ENCODE measurements around the gene SDC3.
"Not testable (repeated sequence)": the region's sequence is repeated elsewhere in the genome, so short reads cannot be mapped to it uniquely, and the experiment has no call there.

The SDC3 gene

DNA sequence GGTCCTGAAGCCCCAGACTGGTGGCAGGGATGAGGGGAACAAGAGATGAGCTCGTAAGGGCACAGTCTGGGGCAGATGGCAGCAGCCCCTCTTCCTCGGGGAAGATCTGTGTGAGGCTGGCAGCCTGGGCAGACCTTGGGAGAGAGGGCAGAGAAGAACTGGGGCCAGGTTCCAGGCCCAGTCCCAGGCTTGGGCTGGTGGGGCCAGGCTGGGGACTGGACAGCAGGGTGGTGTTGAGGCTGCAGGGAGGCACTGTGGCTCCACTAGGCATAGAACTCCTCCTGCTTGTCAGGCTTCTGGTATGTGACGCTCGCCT is 35.7 kb downstream of the SDC3 start:
- no peak for DNase-seq

DNA sequence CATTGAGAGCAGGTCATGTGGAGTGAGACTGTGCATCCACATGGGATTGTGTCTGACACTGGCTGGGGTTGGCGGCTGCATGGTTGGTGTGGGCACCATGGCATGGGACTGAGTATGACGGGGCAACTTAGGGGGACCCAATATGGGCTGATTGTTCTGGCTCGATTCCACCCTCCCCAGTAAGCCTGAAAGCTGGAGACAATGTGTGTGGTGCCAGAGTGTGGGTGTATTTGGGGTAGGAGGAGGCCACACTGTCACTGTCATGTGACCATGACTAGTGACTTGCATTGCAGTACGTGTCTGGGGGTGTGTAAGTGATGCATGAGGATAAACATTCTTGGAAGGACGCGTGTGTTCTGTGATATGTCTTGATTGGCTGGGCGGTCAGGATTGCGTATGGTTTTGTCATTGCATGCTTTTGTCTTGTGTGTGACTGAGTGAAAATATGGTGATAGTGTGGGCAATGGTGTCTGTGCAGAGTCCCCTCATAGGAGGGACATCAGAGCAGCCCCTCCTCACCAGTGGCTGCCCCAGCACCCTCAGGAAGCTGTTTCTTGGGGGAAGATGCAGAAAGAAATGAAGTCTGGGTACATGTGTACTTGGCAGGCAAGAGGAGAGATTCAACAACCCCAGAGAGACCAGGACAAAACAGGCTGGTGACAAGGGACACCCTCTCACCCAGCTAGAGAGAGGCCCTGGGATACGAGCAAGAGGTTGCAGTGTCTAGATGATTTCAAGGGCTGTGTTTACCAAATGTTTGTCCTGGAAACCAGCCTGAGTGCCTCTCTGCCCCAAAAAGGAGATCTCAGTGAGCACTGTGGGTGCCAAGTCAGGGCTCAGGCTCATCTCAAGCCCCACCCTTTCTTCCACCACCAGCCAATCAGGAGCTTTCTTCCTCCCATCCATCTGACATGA is 36.3 kb downstream of the SDC3 start:
- DNase-seq: no peak

DNA sequence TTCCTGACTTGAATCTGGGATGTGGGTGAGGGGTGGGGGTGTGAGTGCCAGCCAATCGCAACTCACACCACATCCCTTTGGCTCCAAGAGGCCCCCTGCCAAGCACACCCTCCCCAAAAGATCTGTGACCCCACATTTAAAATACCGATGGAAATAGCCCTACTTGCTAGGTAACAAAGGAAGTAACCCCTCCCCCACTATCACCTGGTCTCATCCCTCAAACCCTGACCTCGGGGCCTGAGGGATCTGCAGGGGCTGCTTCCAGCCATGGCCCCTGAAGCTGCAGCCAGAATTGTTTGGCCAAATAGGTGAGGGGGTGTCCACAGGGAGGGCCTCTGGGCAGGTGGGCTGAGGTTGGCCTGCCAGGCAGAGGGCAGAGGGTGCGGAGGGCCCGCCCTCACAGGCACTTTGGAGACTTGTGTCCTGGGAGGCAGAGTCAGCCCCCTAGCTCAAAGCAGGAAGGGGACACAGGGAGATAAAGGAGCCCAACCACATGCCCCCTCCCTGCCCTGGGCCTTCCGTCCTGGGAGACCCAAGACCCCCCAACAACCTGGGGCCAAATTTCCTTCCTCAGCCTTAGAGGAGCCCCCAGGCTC is 37.2 kb downstream of the SDC3 start:
- no peak for DNase-seq

DNA sequence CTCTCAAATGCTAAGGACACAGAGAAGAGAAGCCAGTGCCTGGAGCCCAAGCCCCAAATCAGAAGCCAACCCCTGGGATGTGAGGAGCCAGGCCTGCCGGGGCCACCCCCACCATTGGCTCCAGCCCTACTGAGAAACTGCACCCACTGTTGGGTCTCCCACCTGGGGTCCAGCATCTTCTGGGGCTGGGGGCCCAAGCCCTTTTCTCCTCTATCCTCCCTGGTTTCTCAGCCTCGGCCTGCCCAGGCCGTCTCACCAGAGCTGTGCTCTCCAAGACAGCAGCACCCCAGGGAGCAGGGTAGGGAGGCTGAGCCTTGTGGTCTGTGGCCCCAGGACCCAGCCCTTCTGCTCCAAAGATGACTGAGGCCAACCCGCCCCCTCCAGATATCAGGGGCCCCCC is 37.9 kb downstream of the SDC3 start:
- DNase-seq: no peak

DNA sequence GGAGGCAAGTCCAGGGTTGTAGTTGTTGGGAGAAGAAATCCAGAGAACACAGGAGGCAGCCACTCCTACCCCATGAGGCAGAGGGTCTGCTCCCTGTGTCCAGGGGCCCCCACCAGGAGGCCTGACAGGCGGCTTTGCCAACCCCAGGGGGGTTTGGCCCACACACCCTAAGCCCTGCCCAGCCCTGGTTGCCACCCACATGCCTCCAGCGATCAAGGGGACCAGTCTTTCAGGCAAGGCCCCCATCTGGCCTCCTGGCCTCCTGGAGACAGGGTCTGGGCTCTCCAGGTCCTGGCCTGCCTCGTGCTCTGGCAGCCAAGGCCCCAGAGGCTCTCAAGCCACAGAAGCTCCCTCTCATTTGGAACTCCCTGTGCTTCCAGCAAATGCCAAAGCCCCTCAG is 38.5 kb downstream of the SDC3 start:
- DNase-seq: no peak

DNA sequence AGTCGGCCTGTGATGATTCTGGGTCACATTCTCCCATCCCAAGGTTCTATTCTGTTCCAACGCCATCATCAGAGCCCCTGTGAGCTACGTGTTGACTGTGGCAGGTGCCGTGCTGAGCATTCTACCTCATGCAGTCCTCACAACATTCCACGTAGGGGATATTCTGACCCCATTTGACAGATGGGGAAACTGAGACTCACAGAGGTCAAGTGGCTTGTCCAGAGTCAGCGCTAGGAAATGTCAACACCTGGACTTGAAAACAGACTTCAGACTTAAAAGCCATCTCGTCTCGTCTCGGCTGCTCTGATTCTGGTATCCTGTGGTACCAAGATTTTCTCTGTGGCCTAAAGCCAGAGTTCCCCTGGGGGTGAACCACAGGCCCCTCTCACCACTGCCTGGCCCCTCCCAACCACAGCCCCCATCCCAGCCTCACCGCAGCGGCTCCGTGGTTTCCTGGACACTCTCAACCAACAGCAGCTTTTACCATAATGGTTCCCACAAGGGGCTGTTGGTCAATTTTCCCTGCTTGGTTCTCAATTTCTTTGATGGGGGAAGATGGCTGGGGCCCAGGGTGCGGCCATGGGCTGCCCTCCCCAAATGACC is 39.6 kb downstream of the SDC3 start:
- DNase-seq: no peak

DNA sequence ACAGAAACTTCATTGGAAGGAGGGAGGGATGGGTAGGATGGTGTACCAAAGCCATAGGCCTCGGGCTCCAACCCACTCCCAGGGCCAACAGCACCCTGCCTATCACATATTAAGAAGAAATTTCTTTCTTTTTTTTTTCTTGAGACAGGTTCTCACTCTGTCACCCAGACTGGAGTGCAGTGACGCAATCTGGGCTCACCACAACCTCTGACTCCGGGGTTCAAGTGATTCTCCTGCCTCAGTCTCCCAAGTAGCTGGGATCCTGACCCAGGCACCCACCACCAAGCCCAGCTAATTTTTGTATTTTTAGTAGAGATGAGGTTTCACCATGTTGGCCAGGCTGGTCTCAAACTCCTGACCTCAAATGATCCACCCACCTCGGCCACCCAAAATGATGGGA is 40.5 kb downstream of the SDC3 start:
- not testable (repeated sequence) for DNase-seq

DNA sequence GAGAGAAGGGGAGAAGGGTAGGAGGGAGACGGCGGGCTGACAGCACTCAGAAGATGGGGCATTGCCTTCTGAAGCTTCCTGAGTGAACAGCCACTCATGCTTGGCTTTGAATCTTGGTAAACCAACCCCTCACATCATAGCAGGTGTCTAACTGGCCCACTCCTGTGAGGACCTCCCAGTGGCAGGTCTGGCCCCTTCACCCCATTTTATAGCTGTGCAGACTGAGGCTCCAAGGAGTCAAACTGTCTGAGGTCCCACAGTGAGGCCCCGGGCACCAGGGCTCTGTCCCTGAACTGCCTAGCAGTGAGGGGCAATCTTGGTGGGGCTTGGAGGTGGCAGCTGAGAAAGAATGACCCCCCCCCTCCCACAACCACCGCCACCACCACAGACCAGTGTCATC is 41.0 kb downstream of the SDC3 start:
- no peak for DNase-seq

DNA sequence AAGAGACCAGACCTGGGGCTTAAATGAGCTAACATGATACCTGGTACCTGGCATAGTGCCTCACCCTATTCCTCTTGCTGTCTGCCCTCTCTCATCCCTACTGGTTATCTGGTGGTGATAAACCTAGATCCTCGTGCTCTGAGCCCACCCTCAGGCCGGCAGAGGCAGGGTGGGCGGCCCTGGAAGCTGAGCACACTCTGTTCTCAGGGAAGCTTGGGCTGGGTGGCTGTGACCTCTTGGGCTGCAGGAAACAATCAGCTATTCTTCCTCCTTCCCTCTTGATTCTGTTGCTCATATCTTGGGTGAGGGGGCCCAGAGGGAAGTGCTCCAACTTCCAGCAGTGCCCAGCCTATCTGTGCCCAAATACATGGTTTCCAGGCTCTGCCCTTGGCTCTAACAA is 42.0 kb downstream of the SDC3 start:
- DNase-seq: no peak

DNA sequence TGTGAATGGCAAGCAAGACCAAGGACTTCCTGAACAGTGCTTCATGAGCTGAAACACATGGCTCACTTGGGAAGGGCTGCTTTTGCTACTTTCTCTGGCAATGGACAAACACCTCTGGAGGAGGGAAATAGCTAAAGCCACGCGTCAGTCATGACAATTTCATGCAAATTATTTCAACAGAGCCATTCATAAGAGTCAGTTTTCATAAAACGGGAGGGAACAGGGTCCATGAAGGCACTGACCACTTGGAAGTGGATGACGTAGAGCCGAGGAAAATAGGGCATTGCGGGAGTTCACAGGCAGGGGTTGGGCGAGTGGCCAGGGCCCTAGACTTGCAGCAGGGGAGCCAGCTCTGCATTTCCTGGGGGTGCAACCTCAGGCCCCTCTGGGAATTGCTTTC is 43.9 kb downstream of the SDC3 start:
- no peak for DNase-seq

DNA sequence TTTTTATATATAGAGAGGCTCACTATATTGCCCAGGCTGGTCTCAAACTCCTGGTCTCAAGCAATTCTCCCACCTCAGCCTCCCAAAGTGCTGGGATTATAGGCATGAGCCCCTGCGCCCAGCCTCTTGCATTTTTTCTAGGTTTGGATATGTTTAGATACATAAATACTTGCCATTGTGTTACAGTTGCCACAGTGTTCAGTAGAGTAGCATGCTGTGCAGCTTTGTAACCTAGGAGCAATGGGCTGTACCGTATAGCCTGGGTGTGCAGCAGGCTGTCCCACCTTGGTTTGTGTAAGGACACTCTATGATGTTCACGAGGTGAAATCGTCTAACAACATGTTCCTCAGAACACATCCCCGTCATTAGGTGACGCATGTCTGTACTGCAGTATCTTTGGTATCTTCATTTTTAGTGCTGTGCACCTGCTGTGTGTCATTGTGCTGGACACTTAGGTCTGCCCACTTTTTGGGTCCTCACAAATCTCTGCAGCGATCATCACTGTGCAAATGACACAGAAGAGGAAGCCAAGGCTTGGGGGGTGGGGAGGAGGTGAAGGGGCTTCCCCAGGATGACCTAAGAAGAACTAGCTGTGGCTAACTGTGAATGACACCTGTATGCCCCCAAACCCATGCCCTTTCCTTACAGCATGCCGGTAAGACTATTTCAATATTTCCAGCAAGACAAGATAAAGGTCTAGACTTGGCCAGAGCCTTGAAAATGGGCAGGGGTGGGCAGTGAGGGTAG is 44.5 kb downstream of the SDC3 start:
- no peak for DNase-seq

DNA sequence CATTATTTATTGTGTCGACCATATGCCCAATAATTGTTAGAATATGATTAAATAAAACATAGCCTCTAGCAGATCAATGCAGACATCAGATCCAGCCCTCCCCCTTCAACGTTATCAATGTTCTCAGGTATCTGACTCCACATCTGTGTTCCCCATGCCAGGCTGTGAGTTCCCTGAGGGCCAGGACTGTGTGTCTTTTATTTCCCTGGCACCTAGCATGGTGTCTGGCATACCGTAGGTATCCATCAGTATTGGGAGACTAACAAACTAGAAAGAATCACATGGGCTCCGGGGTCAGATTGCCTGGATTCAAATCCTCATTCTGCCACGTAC is 48.3 kb downstream of the SDC3 start:
- no peak for DNase-seq

DNA sequence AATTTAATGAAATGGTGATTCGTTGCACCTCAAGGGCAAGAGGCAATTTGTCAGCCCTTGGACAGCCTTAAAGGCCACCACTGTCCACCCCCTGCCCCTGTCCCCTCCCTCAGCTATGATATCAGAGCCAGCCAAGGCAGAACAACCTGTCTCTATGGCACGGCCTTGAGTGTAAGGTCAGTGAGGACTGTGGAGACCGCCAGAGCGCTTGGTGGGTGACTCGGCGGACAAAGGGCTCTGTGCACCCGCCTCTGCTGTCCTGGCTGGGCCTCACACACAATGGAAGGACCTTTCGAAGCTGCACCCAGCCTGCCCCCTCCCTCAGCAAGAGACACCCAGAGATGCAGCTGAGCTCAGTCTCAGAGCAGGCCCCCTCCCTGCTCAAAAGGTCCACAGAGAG is 50.6 kb downstream of the SDC3 start:
- DNase-seq: no peak

DNA sequence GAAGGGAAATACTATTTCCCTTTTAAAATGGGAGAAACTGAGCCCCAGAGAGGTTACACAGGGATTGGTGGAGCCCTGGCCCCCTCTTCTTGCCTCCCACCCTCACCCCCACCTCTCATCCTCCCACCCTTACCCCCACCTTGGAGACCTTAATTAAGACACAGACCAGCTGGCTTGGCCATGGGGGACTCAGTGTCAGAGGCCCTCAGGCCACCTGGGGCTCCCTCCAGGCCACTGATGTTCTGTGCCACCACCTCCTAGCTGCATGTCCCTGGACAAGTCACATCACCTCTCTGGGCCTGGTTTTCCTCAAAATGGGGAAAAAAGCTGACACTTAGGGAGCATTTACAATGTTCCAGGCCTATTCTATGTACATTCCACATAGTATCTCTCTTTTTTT is 51.5 kb downstream of the SDC3 start:
- DNase-seq: no peak

DNA sequence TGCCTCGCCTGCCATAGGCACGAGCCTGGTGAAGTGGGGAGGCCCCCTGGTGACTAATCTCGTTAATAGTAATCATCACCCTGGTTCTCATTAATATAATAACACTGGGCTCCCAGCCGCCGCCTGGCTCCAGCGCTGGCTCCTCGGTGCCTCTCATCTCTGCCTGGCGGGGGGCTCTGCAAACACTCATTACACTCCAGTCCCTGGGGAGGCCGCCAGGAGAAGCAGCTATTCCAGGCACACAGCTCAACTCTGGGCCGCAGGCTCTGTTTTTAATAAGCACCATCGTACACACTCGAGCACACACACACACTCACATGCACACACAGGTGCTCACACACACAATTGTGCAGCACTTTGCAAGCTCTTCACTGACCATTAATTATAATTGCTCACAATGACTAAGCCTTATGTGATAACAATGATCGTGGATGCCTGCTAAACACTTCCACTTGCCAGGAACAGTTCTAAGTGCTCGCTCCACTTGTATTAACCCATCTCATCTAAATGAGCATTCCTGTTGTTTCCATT is 52.2 kb downstream of the SDC3 start:
- DNase-seq: no peak

DNA sequence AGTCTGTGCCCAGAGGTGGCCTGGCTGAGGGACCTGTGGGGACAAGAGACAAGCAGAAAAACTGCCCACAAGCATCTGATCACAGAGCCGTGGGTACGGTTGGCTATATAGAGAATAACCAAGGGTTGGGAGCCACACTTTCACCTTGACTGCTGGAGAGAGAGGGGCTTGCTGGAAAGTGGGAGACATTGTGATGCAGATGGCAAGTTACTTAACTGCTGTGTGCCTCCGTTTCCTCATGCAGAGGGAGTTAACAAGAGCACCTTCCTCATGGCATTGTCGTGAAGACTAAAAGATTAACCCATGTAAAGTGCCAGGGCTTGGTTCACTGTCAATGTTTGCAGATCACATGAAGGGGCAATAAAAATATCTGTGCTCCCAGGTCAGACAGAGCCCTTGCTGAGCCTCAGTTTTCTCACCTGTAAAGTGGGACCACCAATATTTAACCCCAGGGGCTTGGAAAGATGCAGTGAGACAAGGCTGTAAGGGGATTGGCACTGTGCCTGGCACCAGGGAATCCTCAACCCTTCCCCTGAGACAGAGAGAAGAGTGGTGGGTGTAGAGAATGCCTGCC is 52.8 kb downstream of the SDC3 start:
- DNase-seq: no peak

DNA sequence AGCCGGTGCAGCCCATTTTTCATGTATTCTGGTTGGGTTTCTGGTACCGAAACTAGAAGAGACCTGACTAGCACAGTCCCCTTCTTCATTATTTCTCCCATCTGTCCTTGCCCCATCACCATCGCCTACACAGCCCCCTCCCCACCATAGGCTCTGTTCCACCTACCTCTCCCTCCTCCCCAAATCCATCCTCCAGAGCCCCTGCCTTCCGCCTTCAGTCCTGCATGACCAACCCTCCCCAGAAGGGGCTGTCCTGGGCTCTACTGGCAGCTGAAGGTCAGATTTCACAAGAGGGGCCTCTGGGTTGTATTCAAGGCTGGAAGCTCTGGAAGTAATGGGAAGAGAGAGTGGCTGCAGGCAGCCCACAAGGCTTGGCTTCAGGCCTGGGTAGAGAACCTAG is 55.2 kb downstream of the SDC3 start:
- DNase-seq: no peak

DNA sequence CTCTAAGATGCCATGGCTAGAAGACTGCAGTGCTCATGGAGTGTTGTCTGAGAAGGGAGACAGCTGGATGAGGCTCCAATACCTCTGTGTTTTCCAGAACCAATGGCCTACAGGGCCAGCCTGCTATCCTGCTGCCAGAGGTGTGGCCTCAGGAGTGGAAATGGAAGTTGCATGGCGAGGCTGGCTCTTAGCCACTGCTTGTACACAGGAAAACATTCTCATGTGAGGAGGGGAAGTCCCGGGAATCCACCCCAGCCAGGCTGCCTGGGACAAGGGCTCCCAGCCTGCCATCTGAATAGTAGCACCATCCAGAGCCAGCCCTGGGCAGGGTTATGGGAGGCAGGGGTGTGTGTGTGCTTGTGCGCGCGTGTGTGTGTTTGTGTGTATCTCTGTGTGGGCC is 56.5 kb downstream of the SDC3 start:
- DNase-seq: no peak

DNA sequence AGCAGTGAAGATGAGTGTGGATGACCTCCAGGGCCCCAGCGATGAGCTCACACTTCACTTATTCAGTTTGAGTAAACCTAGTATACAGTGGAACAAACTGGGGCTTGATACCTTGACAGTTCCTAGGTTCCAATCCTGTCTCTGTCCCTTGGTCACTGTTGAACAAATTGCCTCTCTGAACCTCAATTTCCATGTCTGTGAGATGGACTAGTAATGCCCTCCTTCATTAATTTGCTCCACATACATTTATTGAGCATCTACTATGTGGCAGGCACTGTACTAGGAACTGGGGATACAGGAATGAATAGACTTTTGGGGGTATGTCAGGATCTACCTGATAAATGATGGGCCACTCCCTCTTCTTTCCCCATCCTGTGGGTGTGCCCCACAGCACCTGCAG is 57.3 kb downstream of the SDC3 start:
- no peak for DNase-seq

DNA sequence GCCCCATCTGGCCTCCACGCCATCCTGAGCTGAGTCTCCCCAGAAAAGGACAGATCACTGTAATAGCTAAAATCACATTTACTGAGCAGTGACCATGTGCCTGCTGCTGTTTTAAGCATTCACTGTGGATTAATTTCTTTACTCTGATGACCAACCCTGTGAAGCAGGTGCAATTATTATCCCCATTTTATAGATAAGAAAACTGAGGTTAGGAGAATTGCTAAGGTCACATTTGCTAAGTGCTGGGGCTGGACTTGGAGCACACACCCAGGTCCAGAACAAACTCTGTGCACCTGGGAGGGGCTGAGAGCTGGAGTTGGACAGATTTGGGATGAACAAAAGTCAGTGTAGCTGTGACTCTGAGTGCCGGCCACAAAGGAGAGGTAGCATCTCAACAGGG is 58.0 kb downstream of the SDC3 start:
- DNase-seq: no peak

DNA sequence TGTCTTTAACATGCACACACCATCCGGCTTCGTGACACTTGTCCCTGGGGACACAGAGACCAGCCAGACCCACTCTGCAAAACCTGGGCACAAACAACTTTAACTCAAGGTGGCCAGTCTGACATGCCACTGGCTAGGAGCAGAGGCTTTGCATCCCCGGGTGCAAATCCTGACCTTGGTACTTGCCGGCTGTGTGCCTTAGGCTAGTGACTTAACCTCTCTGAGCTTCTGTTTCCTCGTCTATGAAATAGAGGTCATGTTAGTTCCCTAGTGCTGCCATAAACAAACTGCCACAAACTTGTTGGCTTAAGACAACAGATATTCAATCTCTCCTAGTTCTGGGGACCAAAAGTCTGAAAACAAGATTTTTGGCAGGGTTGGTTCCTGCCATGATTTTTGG is 60.4 kb downstream of the SDC3 start:
- DNase-seq: no peak

DNA sequence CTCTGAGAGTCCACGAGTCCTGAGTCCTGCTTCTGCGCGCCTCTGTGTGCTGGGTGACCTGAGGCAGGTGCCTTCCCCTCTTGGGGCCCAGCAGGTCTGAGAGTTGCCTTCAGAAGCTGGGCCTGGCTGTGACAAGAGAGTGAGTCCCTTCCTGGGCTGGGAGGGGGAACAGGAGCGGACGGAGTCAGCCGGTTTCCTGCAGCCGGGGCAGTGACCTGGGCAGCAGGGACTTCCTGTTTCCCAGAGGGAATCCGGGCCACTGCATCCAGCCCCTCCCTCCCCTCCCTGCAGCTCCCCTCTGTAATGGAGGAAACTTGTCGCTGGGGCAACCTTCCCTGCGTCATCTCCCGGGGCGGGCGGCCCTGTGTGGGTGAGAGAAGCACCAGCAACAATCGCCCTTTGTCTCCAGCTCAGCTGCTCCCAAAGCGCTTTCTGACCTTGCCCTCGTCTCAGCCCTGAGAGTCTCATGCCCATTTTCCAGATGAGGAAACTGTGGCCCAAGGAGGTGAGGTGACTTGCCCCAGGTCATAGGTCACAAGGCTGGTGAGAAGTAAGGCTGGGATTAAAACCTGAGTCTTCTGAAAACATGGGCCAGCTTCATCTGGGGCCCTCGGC is 61.1 kb downstream of the SDC3 start:
- DNase-seq: no peak

DNA sequence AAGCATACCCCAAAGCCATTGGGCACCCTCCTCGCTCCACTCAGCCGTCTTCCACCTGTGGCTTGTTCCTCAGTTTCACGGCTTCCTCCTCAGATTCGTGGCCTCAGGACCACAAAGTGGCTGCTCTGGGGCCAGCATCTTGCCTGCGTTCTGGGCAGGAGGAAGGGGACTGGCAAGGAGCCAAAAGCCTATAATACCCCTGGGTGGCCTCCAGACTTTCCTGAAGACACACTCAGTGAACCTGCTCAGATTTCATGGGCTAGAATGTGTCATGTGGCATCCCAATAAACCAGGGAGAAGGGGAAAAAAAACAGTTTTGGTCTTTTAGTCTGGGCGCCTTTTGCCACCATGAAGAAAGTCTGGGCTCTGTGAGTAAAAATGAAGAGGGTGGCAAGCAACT is 62.0 kb downstream of the SDC3 start:
- DNase-seq: no peak

Data from activated gamma-delta T cell (primary cell).